K562 (cell line): ENCODE measurements around the gene NCOA1. TPM values are rescaled to one million over a fixed set of nuclear protein-coding genes. Genes with fewer than 3 reads are reported as not detected.
A peak's percentile ranks its signal among the peaks of the same experiment; 100 is the strongest.

ENCODE experiments used
- BACH1 ChIP-seq: fragments of 200-800 bp; sonication (Bioruptor generic); IDR thresholded peaks from 2 replicates; pipeline ENCODE4 v1.6.1; 2016; ENCODE audit warnings: missing genetic modification characterization, missing compliant biosample characterization
- CBX5 ChIP-seq: IDR thresholded peaks from 2 replicates; pipeline ENCODE4 v1.6.1; 2014; ENCODE audit warnings: low read depth, borderline replicate concordance
- CHD1 ChIP-seq: fragments of 200-600 bp; sonication (generic); IDR thresholded peaks from one replicate; pipeline ENCODE4 v1.6.1; 2012; ENCODE audit warnings: mild to moderate bottlenecking, moderate library complexity, low read length, inconsistent platforms
- CREM ChIP-seq: IDR thresholded peaks from 2 replicates; pipeline ENCODE4 v1.6.1; 2014; ENCODE audit warnings: antibody characterized with exemption, low read depth
- E2F3 ChIP-seq: fragments of 250-450 bp; sonication (Bioruptor Pico); IDR thresholded peaks from 2 replicates; pipeline ENCODE4 v1.4.0; 2020; ENCODE audit warnings: mild to moderate bottlenecking
- EP300 ChIP-seq: IDR thresholded peaks from 2 replicates; pipeline ENCODE4 v1.6.1; 2012; ENCODE audit warnings: low read length, improper control_type of control experiment
- ERF ChIP-seq: fragments of 450-650 bp; formaldehyde crosslinking; IDR thresholded peaks from 2 replicates; pipeline ENCODE4 v1.4.0; 2020; ENCODE audit warnings: mild to moderate bottlenecking, mixed read lengths
- GTF2E2 ChIP-seq: fragments of 200-800 bp; sonication (Bioruptor generic); IDR thresholded peaks from 2 replicates; pipeline ENCODE4 v1.6.1; 2016; ENCODE audit warnings: missing genetic modification characterization, missing compliant biosample characterization
- KAT7 ChIP-seq: sonication (generic); formaldehyde crosslinking; IDR thresholded peaks from 2 replicates; pipeline ENCODE4 v1.8.0; 2022; ENCODE audit warnings: missing genetic modification reagents, mild to moderate bottlenecking, borderline replicate concordance
- L3MBTL2 ChIP-seq: fragments of 450-650 bp; IDR thresholded peaks from 2 replicates; pipeline ENCODE4 v1.6.1; 2016; ENCODE audit warnings: mild to moderate bottlenecking, moderate library complexity
- MCM5 ChIP-seq: fragments of 450-650 bp; IDR thresholded peaks from 2 replicates; pipeline ENCODE4 v1.6.1; 2016; ENCODE audit warnings: low read depth
- NR2C1 ChIP-seq, 2 experiments: fragments of 450-650 bp; IDR thresholded peaks; 2 replicates each; pipeline ENCODE4 v1.6.1; 2017; ENCODE audit warnings: mild to moderate bottlenecking in 2 of 2, antibody characterized with exemption in 1 of 2, inconsistent platforms in 1 of 2, missing compliant biosample characterization in 1 of 2, missing genetic modification characterization in 1 of 2
- PTRF ChIP-seq: fragments of 450-650 bp; IDR thresholded peaks from 2 replicates; pipeline ENCODE4 v1.6.1; 2016; ENCODE audit warnings: mild to moderate bottlenecking, missing genetic modification characterization, missing compliant biosample characterization
- TSC22D4 ChIP-seq: fragments of 450-650 bp; IDR thresholded peaks from 2 replicates; pipeline ENCODE4 v1.6.1; 2016; ENCODE audit warnings: missing genetic modification characterization, missing biosample characterization, control low read depth
- ZNF124 ChIP-seq: sonication (generic); formaldehyde crosslinking; IDR thresholded peaks from 2 replicates; pipeline ENCODE4 v1.8.1; 2022; ENCODE audit warnings: missing genetic modification reagents
- ZNF232 ChIP-seq: sonication (generic); formaldehyde crosslinking; IDR thresholded peaks from 2 replicates; pipeline ENCODE4 v1.8.0; 2022; ENCODE audit warnings: mild to moderate bottlenecking, missing genetic modification reagents
- polyA plus RNA-seq, 8 experiments: library from polyadenylated mRNA; depleted of rRNA in 4 of 8; stranded (reverse) in 5 of 8; unstranded in 3 of 8; fragments of >200 nt; fragmentation: Nextera tagmentation in 2 of 8; fragmentation: Illumina TruSeq in 1 of 8; extraction: Ambion mirVana in 2 of 8; extraction: Trizol in 1 of 8; gene quantifications; 2 replicates each; pipeline versions ENCODE4 v1.2.1 to v1.2.3, GENCODE V29; 2011 to 2014; ENCODE audit warnings: inconsistent platforms in 1 of 8, missing spikeins in 1 of 8
- total RNA-seq, 7 experiments: library from RNA; depleted of rRNA in 6 of 7; stranded (reverse); fragments of >200 nt in 6 of 7; fragmentation: Illumina TruSeq in 2 of 7; extraction: Trizol in 2 of 7; gene quantifications; 2 replicates each; pipeline versions ENCODE4 v1.2.1 to v1.2.3, GENCODE V29; 2011 to 2021; ENCODE audit warnings: low replicate concordance in 1 of 7
- TF ChIP-seq, protein P1 (sequence below): fragments of 450-650 bp; formaldehyde crosslinking; IDR thresholded peaks from 2 replicates; pipeline ENCODE4 v1.4.0; 2022; ENCODE audit warnings: missing genetic modification characterization
- TF ChIP-seq, protein P2 (sequence below), 2 experiments: fragments of 450-650 bp in 1 of 2; sonication (generic) in 1 of 2; formaldehyde crosslinking in 1 of 2; IDR thresholded peaks in 1 of 2; conservative IDR thresholded peaks in 1 of 2; 2 replicates each; pipeline versions ENCODE4 v1.6.1 to v1.8.1; 2016 to 2023; ENCODE audit warnings: mild to moderate bottlenecking in 2 of 2, moderate library complexity in 2 of 2, inconsistent platforms in 1 of 2, missing genetic modification reagents in 1 of 2
- TF ChIP-seq, protein P3 (sequence below): fragments of 450-650 bp; IDR thresholded peaks from 2 replicates; pipeline ENCODE4 v1.6.1; 2018; ENCODE audit warnings: mild to moderate bottlenecking, low read depth; ENCODE audit not compliant: partially characterized antibody
- TF ChIP-seq, protein P4 (sequence below): IDR thresholded peaks from 2 replicates; pipeline ENCODE4 v1.6.1; 2011; ENCODE audit warnings: borderline replicate concordance, low read depth, mild to moderate bottlenecking, moderate library complexity, low read length; ENCODE audit not compliant: insufficient read depth, poor library complexity, severe bottlenecking
- TF ChIP-seq, protein P5 (sequence below): IDR thresholded peaks from 2 replicates; pipeline ENCODE4 v1.6.1; 2011; ENCODE audit not compliant: insufficient read length; ENCODE audit errors: extremely low read depth

The NCOA1 gene
- total and polyA plus RNA-seq, 9 of the 15 experiments (the other 6 are each of a cell fraction or from before 2014, with no cell fraction given): 4.9 to 25.7 (median 17.0) TPM

DNA sequence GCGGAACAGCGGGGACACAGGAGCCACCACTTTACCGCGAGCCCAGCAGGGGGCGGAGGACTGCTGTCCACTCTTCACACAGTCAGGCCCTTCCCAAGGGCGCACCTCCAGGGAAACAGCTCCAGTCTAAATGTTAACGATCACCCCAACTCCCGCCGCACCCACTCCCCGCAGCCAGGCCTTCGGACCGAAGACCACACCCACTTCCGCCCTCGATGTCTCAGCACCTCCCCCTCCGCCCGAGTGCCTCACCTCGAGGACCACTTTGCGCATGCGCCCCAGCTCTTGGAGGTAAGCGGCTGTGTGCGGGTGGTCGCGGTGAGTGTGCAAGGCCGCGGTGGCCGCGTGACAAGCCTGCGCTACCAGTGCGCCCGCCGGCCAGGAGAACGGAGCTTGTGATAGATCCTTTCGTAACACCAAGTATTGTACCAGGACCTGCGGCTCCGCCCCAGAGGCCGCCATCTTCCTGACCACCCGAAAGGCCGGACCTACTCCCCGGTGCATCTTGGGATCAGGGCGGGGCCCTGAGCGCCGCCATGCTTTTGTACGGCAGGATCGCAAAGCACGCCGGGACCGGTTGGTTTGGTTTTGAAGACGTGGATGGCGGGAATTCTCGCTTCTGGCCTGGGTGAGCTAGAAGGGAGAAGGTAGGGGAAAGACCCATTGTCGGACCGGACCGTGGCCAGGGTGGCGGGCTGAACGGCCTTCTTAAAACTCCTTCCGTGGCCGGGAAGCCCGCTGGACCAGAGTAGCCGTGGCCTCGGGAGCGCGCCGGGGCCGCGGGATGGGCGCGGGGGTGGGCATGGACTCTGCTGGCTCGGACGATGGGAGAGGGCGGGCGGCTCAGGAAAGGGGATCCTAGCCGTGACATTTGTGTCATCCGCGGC, 302.1 kb downstream of the NCOA1 start, which contains the start of the genes CENPO and PTRHD1 (continued):
- TF ChIP-seq, protein P1, sequence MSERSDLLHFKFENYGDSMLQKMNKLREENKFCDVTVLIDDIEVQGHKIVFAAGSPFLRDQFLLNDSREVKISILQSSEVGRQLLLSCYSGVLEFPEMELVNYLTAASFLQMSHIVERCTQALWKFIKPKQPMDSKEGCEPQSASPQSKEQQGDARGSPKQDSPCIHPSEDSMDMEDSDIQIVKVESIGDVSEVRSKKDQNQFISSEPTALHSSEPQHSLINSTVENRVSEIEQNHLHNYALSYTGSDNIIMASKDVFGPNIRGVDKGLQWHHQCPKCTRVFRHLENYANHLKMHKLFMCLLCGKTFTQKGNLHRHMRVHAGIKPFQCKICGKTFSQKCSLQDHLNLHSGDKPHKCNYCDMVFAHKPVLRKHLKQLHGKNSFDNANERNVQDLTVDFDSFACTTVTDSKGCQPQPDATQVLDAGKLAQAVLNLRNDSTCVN: no peak
- TF ChIP-seq ZNF232 (no peak), L3MBTL2 (peak; percentile 55; the same call in 1 of the 2 replicates), MCM5 (no peak), TSC22D4 (tag) (no peak), GTF2E2 (tag) (no peak), PTRF (tag) (no peak), ERF (CRISPR knock-in tag) (peak; percentile 38; the same call in 1 of the 2 replicates), KAT7 (CRISPR knock-in tag) (peak; percentile 79; the same call in 1 of the 2 replicates), EP300 (peak; percentile 48), CREM (peak; percentile 67), E2F3 (CRISPR knock-in tag) (peak; percentile 93), ZNF124 (CRISPR knock-in tag) (no peak), CBX5 (0 out of 2 replicates have a peak, but pooled peaks have one; percentile 29), BACH1 (tag) (no peak), NR2C1 (IDR thresholded peaks at IDR 0.05) (no peak), NR2C1 (tag; IDR thresholded peaks at IDR 0.05) (peak; percentile 76), CHD1 (no peak)
- TF ChIP-seq, protein P2, sequence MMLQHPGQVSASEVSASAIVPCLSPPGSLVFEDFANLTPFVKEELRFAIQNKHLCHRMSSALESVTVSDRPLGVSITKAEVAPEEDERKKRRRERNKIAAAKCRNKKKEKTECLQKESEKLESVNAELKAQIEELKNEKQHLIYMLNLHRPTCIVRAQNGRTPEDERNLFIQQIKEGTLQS (IDR thresholded peaks at IDR 0.05): no peak
- TF ChIP-seq, protein P2 (CRISPR knock-in tag; conservative IDR thresholded peaks at IDR 0.05): 0 out of 2 replicates have a peak, but pooled peaks have one; percentile 15
- TF ChIP-seq, protein P3, sequence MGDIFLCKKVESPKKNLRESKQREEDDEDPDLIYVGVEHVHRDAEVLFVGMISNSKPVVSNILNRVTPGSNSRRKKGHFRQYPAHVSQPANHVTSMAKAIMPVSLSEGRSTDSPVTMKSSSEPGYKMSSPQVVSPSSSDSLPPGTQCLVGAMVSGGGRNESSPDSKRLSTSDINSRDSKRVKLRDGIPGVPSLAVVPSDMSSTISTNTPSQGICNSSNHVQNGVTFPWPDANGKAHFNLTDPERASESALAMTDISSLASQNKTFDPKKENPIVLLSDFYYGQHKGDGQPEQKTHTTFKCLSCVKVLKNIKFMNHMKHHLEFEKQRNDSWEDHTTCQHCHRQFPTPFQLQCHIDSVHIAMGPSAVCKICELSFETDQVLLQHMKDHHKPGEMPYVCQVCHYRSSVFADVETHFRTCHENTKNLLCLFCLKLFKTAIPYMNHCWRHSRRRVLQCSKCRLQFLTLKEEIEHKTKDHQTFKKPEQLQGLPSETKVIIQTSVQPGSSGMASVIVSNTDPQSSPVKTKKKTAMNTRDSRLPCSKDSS: no peak
- TF ChIP-seq, protein P4, sequence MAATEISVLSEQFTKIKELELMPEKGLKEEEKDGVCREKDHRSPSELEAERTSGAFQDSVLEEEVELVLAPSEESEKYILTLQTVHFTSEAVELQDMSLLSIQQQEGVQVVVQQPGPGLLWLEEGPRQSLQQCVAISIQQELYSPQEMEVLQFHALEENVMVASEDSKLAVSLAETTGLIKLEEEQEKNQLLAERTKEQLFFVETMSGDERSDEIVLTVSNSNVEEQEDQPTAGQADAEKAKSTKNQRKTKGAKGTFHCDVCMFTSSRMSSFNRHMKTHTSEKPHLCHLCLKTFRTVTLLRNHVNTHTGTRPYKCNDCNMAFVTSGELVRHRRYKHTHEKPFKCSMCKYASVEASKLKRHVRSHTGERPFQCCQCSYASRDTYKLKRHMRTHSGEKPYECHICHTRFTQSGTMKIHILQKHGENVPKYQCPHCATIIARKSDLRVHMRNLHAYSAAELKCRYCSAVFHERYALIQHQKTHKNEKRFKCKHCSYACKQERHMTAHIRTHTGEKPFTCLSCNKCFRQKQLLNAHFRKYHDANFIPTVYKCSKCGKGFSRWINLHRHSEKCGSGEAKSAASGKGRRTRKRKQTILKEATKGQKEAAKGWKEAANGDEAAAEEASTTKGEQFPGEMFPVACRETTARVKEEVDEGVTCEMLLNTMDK: peak; percentile 90
- TF ChIP-seq, protein P5, sequence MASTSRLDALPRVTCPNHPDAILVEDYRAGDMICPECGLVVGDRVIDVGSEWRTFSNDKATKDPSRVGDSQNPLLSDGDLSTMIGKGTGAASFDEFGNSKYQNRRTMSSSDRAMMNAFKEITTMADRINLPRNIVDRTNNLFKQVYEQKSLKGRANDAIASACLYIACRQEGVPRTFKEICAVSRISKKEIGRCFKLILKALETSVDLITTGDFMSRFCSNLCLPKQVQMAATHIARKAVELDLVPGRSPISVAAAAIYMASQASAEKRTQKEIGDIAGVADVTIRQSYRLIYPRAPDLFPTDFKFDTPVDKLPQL: peak; percentile 26
